GM18511 (cell line): Measurements from ENCODE around the gene NUMA1.

Experiments
- ATAC-seq: cut with Tn5 transposase; IDR thresholded peaks from one replicate; pipeline ENCODE4 v1.9.1; 2021; ENCODE audit warnings: mild to moderate bottlenecking, moderate library complexity; ENCODE audit not compliant: unreplicated experiment

NUMA1 gene

GRCh38 chr11:72080326-72081183 is at the start of gene NUMA1, which contains the start of gene LRRC51:
NUMA1 (minus strand) TSS chr11:72080542; CDS start chr11:72035943, 44,599 bp downstream.
LRRC51 (plus strand) TSS chr11:72080850; CDS start chr11:72089084, 8,234 bp downstream.
- peak; percentile 96 for ATAC-seq

- ATAC-seq: no peak
Measured at GRCh38 chr11:72129381-72129780, 49.0 kb upstream of the NUMA1 start.

DNA sequence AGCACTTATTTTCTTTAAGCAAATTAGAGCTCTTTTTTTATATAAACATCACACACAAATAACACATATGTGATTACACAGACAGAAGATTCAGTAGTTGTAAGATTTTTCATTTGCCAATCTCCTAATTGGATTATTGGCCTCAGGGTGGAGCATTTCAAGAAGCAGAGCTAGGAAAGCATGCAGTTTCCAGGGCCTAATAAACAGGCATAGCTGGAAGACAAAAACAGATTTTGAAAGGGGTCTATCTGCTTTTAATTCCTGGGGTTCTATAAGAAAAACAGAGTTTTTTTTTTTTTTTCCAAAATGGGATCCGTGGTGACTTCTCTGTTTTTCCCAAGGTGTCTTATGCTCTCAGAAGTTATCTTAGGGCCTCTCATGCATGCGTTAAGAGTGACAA is 47.6 kb upstream of the NUMA1 start:
- ATAC-seq: no peak

GRCh38 chr11:72125956-72126355 is 45.6 kb upstream of the NUMA1 start:
- ATAC-seq: no peak

DNA sequence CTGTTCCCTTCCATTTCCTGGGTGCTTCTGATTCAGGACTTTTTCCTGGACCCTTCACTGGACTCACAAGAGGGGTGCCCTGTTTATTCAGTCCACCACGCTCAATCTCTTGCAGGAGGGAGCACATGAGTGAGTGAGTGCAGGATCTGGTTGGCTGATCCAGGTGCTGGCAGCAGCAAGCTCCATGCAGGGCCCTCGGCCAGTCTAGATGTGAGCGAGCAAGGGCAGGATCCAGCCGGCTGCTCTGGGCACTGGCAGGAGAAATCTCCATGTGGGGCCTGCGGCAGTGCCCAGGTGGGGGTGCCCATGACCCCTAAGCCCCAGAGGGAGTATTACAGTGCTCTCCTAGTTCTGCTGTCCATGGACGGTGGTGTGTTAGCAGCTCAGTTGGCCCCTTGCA is 43.7 kb upstream of the NUMA1 start:
- no peak for ATAC-seq

DNA sequence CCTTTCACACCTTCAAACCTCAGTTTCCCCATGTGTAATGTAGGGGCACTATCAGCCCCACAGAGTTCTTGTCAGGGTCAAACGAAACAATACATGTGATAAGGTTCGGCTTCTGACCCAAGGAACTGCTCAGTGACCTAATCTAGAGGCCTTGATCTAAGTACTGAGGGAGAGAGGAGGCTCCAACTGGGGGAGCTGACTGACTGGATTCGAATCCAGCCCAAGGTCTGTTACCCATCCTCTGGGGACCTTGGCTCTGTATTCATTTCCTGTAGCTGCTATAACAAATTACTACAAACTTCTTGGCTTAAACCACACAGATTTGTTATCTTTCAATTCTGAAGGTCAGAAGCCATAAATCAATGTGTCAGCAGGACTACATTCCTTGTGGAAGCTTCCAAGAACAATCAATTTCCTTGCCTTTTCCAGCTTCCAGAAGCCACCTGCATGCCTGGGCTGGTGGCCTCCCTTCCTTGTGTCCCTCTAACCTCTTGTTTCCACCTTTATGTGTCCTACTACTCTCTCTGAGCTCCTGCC is 42.8 kb upstream of the NUMA1 start:
- ATAC-seq: no peak

DNA sequence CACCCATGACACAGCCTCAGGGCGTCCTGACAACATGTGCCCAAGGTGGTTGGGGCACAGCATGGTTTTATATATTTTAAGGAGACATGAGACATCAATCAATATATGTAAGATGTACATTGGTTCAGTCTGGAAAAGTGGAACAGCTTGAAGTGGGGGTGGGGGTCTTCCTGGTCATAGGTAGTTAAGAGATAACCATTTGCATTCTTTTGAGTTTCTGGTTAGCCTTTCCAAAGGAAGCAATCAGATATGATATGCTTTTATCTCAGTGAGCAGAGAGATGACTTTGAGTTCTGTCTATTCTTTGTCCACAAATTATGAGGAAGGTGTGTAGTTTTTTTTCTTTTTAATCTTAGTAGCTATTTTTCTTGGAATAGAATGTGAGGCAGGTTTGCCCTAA is 42.3 kb upstream of the NUMA1 start:
- ATAC-seq: no peak

- no peak for ATAC-seq
Measured at GRCh38 chr11:72120930-72121329, 40.6 kb upstream of the NUMA1 start.

DNA sequence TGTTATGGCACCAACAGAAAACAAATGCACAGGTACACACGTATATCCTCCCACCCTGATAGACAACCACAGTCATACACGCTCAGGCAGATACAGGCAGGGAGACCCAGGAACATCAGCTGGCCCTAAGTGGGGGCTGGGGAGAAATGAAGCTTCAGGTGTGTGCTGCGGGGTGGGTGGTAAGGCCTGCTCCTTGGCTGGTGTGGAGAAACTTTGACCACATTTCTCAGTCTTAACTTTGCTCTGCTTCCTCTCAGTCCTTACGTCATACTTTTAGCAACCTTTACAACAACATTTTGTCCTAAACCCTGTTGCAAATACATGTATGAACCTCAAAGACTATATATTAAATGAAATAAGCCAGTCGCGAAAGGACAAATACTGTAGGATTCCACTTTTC is 38.9 kb upstream of the NUMA1 start:
- ATAC-seq: no peak

GRCh38 chr11:72116019-72116755 is 35.8 kb upstream of the NUMA1 start:
- ATAC-seq: no peak

- ATAC-seq: no peak
Measured at GRCh38 chr11:72114570-72114969, 34.2 kb upstream of the NUMA1 start.

DNA sequence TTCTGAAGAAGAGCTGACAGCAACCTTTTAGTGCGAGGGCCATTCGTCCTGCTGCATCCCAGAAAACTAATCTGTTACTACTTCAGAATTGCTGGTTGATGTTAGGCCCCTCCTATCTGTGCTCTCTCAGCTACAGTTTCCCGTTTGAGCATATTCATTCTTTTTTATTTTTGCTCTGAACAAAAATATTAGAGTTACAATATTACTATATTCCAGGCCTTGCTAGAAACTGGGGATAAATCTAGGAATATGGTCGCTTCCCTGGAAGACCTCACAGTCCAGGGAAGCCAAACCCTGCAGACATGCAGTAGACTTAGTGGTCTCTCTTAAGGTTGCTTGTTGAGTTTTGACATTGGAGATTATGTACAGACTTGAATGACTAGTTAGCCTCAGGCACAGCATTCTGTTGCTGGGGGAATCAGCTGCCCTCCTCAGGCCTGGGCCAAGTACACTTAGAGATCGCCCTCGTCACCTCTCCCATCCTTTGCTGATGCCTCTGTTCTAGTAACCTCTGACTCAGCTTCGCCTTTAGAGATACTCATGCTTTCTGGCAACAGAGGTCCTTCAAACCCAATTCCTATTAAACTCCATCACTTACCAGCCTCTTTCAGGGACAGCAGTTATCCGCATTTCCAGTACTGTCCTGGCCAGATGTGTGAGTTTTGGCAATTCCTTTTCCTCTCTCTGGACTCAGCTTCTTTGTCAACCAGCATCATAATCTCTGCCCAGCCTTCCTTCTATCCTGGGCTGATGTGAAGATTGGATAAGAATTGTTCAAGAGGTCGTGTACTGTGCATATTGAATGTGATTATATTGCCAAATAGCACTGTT is 32.9 kb upstream of the NUMA1 start:
- peak; percentile 1 for ATAC-seq

GRCh38 chr11:72112143-72112977 is 32.0 kb upstream of the NUMA1 start, which contains the start of gene ANAPC15:
ANAPC15 (minus strand) TSS chr11:72112695; CDS start chr11:72111276, 1,419 bp downstream.
- ATAC-seq: peak; percentile 95

- peak; percentile 10 for ATAC-seq
Measured at GRCh38 chr11:72111300-72112142, 31.2 kb upstream of the NUMA1 start.

DNA sequence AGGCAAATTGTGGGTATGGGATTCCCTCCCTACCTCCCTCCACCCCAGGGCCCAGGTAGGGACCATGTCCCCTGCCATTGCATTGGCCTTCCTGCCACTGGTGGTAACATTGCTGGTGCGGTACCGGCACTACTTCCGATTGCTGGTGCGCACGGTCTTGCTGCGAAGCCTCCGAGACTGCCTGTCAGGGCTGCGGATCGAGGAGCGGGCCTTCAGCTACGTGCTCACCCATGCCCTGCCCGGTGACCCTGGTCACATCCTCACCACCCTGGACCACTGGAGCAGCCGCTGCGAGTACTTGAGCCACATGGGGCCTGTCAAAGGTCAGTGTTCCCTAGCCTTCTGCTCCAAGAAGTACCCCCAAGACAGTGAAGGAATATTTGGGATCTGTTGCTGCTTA is 25.5 kb upstream of the NUMA1 start, which contains the start of gene TOMT:
Gene TOMT (plus strand): TSS at position 37 of the 400 bp plus-strand sequence. CDS start 28 bp downstream, at position 65.
- ATAC-seq: no peak

DNA sequence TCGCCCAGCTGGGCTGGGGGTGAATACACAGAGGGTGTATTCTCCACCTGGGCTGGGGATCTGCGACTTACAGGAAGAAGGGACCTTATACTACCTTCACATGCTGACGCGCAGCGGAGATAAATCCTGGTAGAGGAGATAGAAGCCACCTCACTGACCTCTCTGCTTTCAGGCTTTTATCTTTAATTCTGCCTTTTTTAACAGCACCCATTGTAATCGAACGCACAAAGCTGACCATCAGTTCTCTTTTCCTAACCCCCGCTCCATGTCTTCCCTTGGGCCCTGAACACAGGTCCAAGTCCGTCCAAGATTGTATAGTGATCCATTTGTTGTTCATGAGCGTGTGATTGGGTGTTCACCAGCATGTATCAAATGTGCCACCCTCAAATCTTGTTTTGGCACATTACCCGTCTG is 23.4 kb upstream of the NUMA1 start:
- no peak for ATAC-seq

DNA sequence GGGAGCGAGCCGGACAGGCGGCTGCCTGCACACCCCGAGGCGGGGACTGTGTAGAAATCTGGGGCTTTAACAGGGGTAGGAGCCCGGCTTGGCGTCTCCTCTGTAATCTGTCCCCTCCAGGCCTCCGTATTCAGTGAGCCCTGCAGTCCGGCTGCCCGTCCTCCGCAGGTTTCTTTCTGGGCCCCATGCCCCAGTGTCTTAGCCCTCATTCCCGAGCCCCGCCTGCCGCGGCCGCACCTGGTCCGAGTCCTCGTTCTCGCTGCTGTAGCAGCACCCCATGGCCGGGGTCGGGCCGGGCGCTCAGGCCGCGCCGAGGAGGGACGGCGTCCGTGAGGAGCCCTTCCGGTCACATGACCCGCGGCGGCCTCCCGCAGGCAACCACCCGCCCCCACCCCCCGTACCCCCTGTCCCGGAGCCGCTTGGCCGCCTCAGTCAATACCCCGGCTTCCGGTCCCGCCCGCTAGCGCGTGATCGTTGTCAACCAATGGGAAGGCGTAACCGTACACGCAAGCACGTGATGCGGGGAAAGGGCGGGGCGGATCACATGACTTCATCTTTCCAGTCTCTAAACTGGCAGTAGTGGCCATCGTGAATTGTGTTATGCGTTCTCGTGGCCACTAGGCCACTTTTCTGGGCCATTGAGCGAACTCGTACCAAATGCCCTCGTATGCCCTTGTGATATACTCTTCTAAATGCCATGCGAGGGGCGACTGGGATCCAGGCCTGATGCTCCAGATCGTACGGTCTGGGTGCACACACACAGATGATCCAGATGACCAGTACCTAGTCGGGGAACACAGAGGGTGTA is 22.8 kb upstream of the NUMA1 start, which contains the start of gene LAMTOR1:
Gene LAMTOR1 (minus strand): TSS at position 352 of the 808 bp plus-strand sequence. CDS start 73 bp downstream, at position 279.
- ATAC-seq: peak; percentile 90

GRCh38 chr11:72102631-72102945 is 22.2 kb upstream of the NUMA1 start:
- no peak for ATAC-seq
